Measurements from ENCODE around the gene CERS4.
"Not testable (repeated sequence)": the region's sequence is repeated elsewhere in the genome, so short reads cannot be mapped to it uniquely, and the experiment has no call there.

Gene CERS4

GRCh38 chr19:8212212-8212611 is 3.0 kb downstream of the CERS4 start:
- H3K4me3 ChIP-seq (ENCODE audit: low read depth, low read length) = no peak overlapping the region
- no peak for DNase-seq (ENCODE audit: low read depth)
- TF ChIP-seq CTCF (IDR thresholded peaks at IDR 0.05; ENCODE audit: control insufficient read depth, extremely low read depth, insufficient read depth) = no peak

- H3K4me3 ChIP-seq (ENCODE audit: low read depth, low read length) = no peak overlapping the region
- no peak for DNase-seq (ENCODE audit: low read depth)
- no peak for TF ChIP-seq CTCF (IDR thresholded peaks at IDR 0.05; ENCODE audit: control insufficient read depth, extremely low read depth, insufficient read depth)
These were observed 3.7 kb downstream of the CERS4 start for GRCh38 chr19:8212916-8213315.

- H3K4me3 ChIP-seq (ENCODE audit: low read depth, low read length) = no peak overlapping the region
- DNase-seq (ENCODE audit: low read depth) = no peak
- TF ChIP-seq CTCF (IDR thresholded peaks at IDR 0.05; ENCODE audit: control insufficient read depth, extremely low read depth, insufficient read depth) = no peak
These were observed 4.9 kb downstream of the CERS4 start for GRCh38 chr19:8213827-8214672.

GRCh38 chr19:8214802-8215201 is 5.6 kb downstream of the CERS4 start:
- no peak for DNase-seq (ENCODE audit: low read depth)
- TF ChIP-seq CTCF (IDR thresholded peaks at IDR 0.05; ENCODE audit: control insufficient read depth, extremely low read depth, insufficient read depth) = no peak
- no peak overlapping the region for H3K4me3 ChIP-seq (ENCODE audit: low read depth, low read length)

- no peak for TF ChIP-seq CTCF (IDR thresholded peaks at IDR 0.05; ENCODE audit: control insufficient read depth, extremely low read depth, insufficient read depth)
- DNase-seq (ENCODE audit: low read depth) = no peak
- H3K4me3 ChIP-seq (ENCODE audit: low read depth, low read length) = no peak overlapping the region
These were observed 6.6 kb downstream of the CERS4 start for GRCh38 chr19:8215783-8216182.

GRCh38 chr19:8216357-8216756 is 7.2 kb downstream of the CERS4 start:
- no peak for TF ChIP-seq CTCF (IDR thresholded peaks at IDR 0.05; ENCODE audit: control insufficient read depth, extremely low read depth, insufficient read depth)
- DNase-seq (ENCODE audit: low read depth) = no peak
- no peak overlapping the region for H3K4me3 ChIP-seq (ENCODE audit: low read depth, low read length)

- H3K4me3 ChIP-seq (ENCODE audit: low read depth, low read length); DNase-seq (ENCODE audit: low read depth): not testable (repeated sequence)
These were observed 9.0 kb downstream of the CERS4 start for GRCh38 chr19:8218127-8218526.

Data from LNCaP clone FGC (cell line).